Right lobe of liver (tissue), 6 donors: ENCODE results near the gene LHFPL6. TPM values are rescaled to one million over a fixed set of nuclear protein-coding genes. Genes with fewer than 3 reads are reported as not detected.

Experiments used
- ATAC-seq, 4 donors: fragments of 200-7000 bp; cut with Tn5 transposase; one replicate each; pipeline ENCODE4 v1.9.1; 2020; ENCODE audit warnings: mild to moderate bottlenecking in 4 of 4, moderate library complexity in 4 of 4
- DNase-seq, 3 donors: peaks; one replicate each; pipeline ENCODE4 v3.0.0-alpha.2; 2020
- H3K27ac ChIP-seq, 3 donors: fragments of 200-600 bp; one replicate each; pipeline ENCODE4 v1.8.0; 2022
- H3K27me3 ChIP-seq, 2 donors: fragments of 200-600 bp; one replicate each; pipeline ENCODE4 v1.8.0; 2022
- H3K36me3 ChIP-seq, 4 donors: fragments of 200-600 bp; sonication (generic) in 1 of 4; one replicate each; pipeline versions ENCODE4 v1.5.1 to v1.8.0; 2017 to 2022; ENCODE audit warnings: control low read depth in 1 of 4
- H3K4me1 ChIP-seq, 4 donors: fragments of 200-600 bp; sonication (generic) in 1 of 4; one replicate each; pipeline versions ENCODE4 v1.5.1 to v1.8.0; 2017 to 2022; ENCODE audit warnings: control low read depth in 1 of 4
- H3K4me3 ChIP-seq, 3 donors: fragments of 200-600 bp; one replicate each; pipeline ENCODE4 v1.8.0; 2022
- H3K9me3 ChIP-seq, 4 donors: fragments of 200-600 bp; sonication (generic) in 1 of 4; one replicate each; pipeline versions ENCODE4 v1.5.1 to v1.8.0; 2017 to 2022; ENCODE audit warnings: control low read depth in 1 of 4
- POLR2A ChIP-seq: fragments of 450-650 bp; IDR thresholded peaks from one replicate; pipeline ENCODE4 v1.6.1; 2017; ENCODE audit warnings: antibody characterized with exemption, mild to moderate bottlenecking
- WGBS: methylation state at CpG from one replicate; pipeline ENCODE4 v1.1.6; 2018; ENCODE audit warnings: low coverage, low lambda C conversion rate; ENCODE audit not compliant: insufficient coverage; ENCODE audit errors: missing lambda C conversion rate; 5-methylcytosine and 5-hydroxymethylcytosine counted together
- intact Hi-C, 2 donors: fragments of 100-400 bp; cut with DNase I; formaldehyde crosslinking; loops; one replicate each; pipeline versions ENCODE4 v1.11.2 to v1.14.1; 2022
- total RNA-seq, 6 experiments: library from RNA; depleted of rRNA in 2 of 6; stranded (reverse); fragments of >200 nt in 2 of 6; fragmentation: NEBNext Ultra II Directional in 3 of 6; extraction: Animal tissue kit (Norgen Biotek cat#: 25700) in 3 of 6; gene quantifications; one replicate each; pipeline versions ENCODE4 v1.1.0 to v1.2.4, GENCODE V29; 2016 to 2023
- TF ChIP-seq, protein P1 (sequence below), 4 donors: fragments of 200-600 bp in 3 of 4; fragments of 450-650 bp in 1 of 4; IDR thresholded peaks; one replicate each; pipeline versions ENCODE4 v1.5.1 to v1.8.0; 2016 to 2022; ENCODE audit warnings: antibody characterized with exemption in 4 of 4, mild to moderate bottlenecking in 2 of 4
- donor health status: DM: no; HTN: yes; CAD: no.
- donor health status: DM: no; HTN: no; CAD: no.
- donor health status: DM: no; HTN: no; CAD: no.
- donor health status: DM: no; HTN: yes; CAD: no.
- donor health status: DM: no; HTN: yes; CAD: no.

Gene LHFPL6
- total RNA-seq, 6 experiments from 2014 or later = 3.0 to 8.4 (median 4.6) TPM

DNA sequence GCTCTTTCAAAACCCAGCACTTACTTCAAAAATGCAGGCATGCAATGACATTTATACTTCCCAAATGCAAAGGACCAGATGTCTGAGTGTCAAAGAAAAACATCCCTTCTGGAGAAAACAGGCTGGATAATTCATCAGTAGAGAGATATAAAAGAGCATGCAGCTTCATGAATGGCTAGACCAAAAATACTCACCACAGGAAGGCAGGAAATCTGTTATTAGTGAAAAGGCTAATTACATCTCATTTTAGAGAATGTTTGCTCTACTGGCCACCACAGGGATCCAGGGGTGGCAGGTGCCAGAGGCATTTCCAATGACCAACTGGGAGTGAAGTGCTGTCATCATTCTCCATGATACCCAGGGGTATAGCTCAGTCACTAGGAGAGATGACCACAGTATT lies 106.5 kb downstream of the LHFPL6 start:
- H3K27ac ChIP-seq = no peak overlapping the region
- H3K4me1 ChIP-seq = no peaks in the 10 kb centered on the region
- H3K4me3 ChIP-seq = no peak overlapping the region
- TF ChIP-seq, protein P1, sequence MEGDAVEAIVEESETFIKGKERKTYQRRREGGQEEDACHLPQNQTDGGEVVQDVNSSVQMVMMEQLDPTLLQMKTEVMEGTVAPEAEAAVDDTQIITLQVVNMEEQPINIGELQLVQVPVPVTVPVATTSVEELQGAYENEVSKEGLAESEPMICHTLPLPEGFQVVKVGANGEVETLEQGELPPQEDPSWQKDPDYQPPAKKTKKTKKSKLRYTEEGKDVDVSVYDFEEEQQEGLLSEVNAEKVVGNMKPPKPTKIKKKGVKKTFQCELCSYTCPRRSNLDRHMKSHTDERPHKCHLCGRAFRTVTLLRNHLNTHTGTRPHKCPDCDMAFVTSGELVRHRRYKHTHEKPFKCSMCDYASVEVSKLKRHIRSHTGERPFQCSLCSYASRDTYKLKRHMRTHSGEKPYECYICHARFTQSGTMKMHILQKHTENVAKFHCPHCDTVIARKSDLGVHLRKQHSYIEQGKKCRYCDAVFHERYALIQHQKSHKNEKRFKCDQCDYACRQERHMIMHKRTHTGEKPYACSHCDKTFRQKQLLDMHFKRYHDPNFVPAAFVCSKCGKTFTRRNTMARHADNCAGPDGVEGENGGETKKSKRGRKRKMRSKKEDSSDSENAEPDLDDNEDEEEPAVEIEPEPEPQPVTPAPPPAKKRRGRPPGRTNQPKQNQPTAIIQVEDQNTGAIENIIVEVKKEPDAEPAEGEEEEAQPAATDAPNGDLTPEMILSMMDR (IDR thresholded peaks at IDR 0.05) = no peak
- TF ChIP-seq POLR2A = no peak
- DNase-seq (no peak), ATAC-seq (no peak)
- H3K36me3 ChIP-seq = no peaks in the 10 kb centered on the region
- intact Hi-C loops = no loop called here
- H3K27me3 ChIP-seq = no peaks in the 10 kb centered on the region
- H3K9me3 ChIP-seq = no peaks in the 10 kb centered on the region

DNA sequence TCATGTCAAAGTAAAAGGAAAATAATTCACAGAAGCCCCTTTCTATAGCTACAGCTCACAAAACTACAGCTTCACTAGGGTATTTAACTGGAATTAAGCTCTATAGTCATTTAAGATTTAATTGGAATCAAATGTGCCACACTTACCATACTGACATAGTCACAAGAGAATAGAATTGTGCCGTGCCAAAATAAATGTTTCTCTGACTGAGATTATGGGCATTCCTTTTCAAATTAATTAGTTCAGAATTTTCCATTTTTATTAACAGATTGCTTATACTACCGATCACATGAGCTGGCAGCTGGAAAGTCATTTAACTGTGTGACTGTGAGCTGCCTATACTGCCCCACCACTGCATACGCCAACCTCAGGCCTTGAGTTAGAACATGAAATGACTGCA lies 108.4 kb downstream of the LHFPL6 start:
- H3K9me3 ChIP-seq = no peaks in the 10 kb centered on the region
- intact Hi-C loops = no loop called here
- H3K27me3 ChIP-seq = no peaks in the 10 kb centered on the region
- no peak for ATAC-seq
- DNase-seq = no peak
- H3K4me1 ChIP-seq = no peaks in the 10 kb centered on the region
- no peak overlapping the region for H3K4me3 ChIP-seq
- H3K36me3 ChIP-seq = no peaks in the 10 kb centered on the region
- H3K27ac ChIP-seq = no peak overlapping the region
- WGBS = 71% methylated on average over 3 of the region's 3 CpGs
- no peak for TF ChIP-seq POLR2A
- TF ChIP-seq, protein P1 (IDR thresholded peaks at IDR 0.05) = no peak

DNA sequence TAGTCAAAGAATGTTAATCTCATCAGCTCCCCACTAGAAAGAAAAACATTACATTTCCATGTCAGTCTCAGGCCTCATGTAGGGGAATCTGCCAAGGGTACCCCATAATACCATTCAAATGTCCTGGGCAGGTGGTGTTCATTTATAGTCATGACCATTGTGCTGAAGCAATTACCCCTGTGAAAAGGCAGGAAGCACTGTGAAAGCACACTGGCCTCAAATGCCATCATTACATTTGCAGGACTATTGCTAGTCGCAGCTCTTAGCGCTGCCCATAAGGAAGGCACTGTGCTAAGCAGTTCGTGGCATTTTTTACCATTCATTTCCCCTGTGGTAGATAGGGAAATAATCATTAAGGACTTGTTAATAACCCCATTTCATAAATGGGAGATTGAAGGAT lies 109.0 kb downstream of the LHFPL6 start:
- no peaks in the 10 kb centered on the region for H3K4me1 ChIP-seq
- no peaks in the 10 kb centered on the region for H3K36me3 ChIP-seq
- WGBS = 53% methylated on average over 3 of the region's 3 CpGs
- no peak overlapping the region for H3K27ac ChIP-seq
- no peak for ATAC-seq
- no peaks in the 10 kb centered on the region for H3K27me3 ChIP-seq
- DNase-seq = no peak
- TF ChIP-seq POLR2A = no peak
- TF ChIP-seq, protein P1 (IDR thresholded peaks at IDR 0.05) = no peak
- no peak overlapping the region for H3K4me3 ChIP-seq
- H3K9me3 ChIP-seq = no peaks in the 10 kb centered on the region
- intact Hi-C loops = no loop called here

DNA sequence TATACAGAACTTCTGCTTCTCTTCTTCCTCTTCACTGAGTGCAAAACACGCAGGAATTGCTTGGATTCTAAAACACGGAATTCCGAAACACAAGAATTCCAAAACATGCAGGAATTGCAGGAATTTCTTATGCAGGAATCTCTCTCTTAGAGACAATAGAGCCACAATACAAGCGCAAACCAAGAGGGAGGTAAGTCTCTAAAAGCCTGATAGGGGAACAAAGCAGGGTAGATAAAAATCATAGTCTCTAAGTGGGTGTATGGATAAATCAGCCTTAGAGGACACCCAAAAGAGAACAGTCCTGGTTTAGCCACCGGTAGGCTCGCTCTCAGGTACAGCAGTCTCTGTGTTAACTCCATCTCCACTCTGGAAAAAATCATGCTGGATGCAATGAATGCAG lies 112.9 kb downstream of the LHFPL6 start:
- Histone ChIP-seq H3K36me3 (no peaks in the 10 kb centered on the region), H3K27me3 (no peaks in the 10 kb centered on the region), H3K4me3 (no peak overlapping the region), H3K27ac (no peak overlapping the region), H3K4me1 (no peaks in the 10 kb centered on the region), H3K9me3 (no peaks in the 10 kb centered on the region)
- WGBS = 29% methylated on average over 6 of the region's 6 CpGs
- no peak for DNase-seq
- intact Hi-C loops = no loop called here
- no peak for ATAC-seq
- TF ChIP-seq POLR2A = no peak
- TF ChIP-seq, protein P1 (IDR thresholded peaks at IDR 0.05) = no peak

DNA sequence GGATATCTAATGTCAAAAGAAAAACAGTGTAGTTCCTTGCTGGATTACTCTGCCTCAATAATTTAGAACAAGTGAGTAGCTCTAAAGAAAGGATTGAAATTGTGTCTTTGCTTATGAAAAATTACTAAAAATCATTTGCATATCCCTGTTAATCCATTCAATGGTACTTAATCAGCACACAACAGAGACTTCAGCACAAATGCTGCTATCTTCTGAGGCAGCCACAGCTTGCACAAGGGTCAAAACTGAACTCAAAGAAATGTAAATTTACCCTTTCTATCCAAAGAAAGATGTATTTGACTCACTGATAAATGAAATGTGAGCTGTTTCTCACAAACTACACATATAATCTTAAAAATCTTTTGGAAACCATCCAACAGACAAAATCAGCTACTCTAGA lies 116.2 kb downstream of the LHFPL6 start:
- Histone ChIP-seq H3K27ac (no peak overlapping the region), H3K9me3 (no peaks in the 10 kb centered on the region), H3K4me1 (no peaks in the 10 kb centered on the region), H3K27me3 (no peaks in the 10 kb centered on the region), H3K4me3 (no peak overlapping the region), H3K36me3 (no peaks in the 10 kb centered on the region)
- DNase-seq (no peak), ATAC-seq (no peak)
- TF ChIP-seq, protein P1 (IDR thresholded peaks at IDR 0.05) = no peak
- no peak for TF ChIP-seq POLR2A
- intact Hi-C loops = no loop called here
